Keratinocyte (primary cell): ENCODE data around the gene OLIG1. TPM values are rescaled to one million over a fixed set of nuclear protein-coding genes. Genes with fewer than 3 reads are reported as not detected.

Source experiments
- DNase-seq: peaks from one replicate; pipeline ENCODE4 v3.0.0-alpha.2; 2011; ENCODE audit warnings: low read depth, missing footprints, low spot score
- FAIRE-seq: peaks from 2 replicates; lab custom pipeline; 2011; peaks lifted over from hg19 to GRCh38; lab: Jason Lieb, UNC
- H2AFZ ChIP-seq: 2 replicates; pipeline ENCODE4 v1.6.0; 2012; ENCODE audit warnings: low read length, control low read depth, inconsistent platforms; ENCODE audit not compliant: control insufficient read depth
- H3K27ac ChIP-seq: 2 replicates; pipeline ENCODE4 v1.5.1; 2011; ENCODE audit warnings: low read length; ENCODE audit not compliant: control insufficient read depth, insufficient read depth
- H3K27me3 ChIP-seq: 3 replicates; pipeline ENCODE4 v1.6.0; 2011; ENCODE audit warnings: low read length; ENCODE audit not compliant: control insufficient read depth, insufficient read depth; ENCODE audit errors: extremely low read depth
- H3K36me3 ChIP-seq, 2 experiments: 2 replicates in 1 of 2; 3 replicates in 1 of 2; pipeline ENCODE4 v1.5.1; 2011; ENCODE audit warnings: low read length in 2 of 2, mild to moderate bottlenecking in 1 of 2; ENCODE audit not compliant: control insufficient read depth in 2 of 2, insufficient read depth in 2 of 2; ENCODE audit errors: extremely low read depth in 1 of 2
- H3K4me1 ChIP-seq: 3 replicates; pipeline ENCODE4 v1.5.1; 2011; ENCODE audit warnings: low read length; ENCODE audit not compliant: control insufficient read depth, insufficient read depth; ENCODE audit errors: extremely low read depth
- H3K4me2 ChIP-seq: 3 replicates; pipeline ENCODE4 v1.6.0; 2011; ENCODE audit warnings: low read depth, low read length; ENCODE audit not compliant: control insufficient read depth, insufficient read depth; ENCODE audit errors: extremely low read depth
- H3K4me3 ChIP-seq, 3 experiments: fragments of 200-600 bp in 1 of 3; sonication (generic) in 1 of 3; 2 replicates in 2 of 3; 3 replicates in 1 of 3; pipeline ENCODE4 v1.5.1; 2011 to 2016; ENCODE audit warnings: low read length in 3 of 3, mild to moderate bottlenecking in 3 of 3, control low read depth in 2 of 3, inconsistent platforms in 1 of 3, low read depth in 1 of 3, mixed read lengths in 1 of 3, mixed run types in 1 of 3, moderate library complexity in 1 of 3; ENCODE audit not compliant: control insufficient read depth in 2 of 3, insufficient read depth in 2 of 3; ENCODE audit errors: extremely low read depth in 1 of 3
- H3K79me2 ChIP-seq: 2 replicates; pipeline ENCODE4 v1.6.0; 2012; ENCODE audit warnings: low read length; ENCODE audit not compliant: control insufficient read depth, insufficient read depth
- H3K9ac ChIP-seq: 3 replicates; pipeline ENCODE4 v1.6.0; 2011; ENCODE audit warnings: low read length; ENCODE audit not compliant: control insufficient read depth, insufficient read depth; ENCODE audit errors: extremely low read depth
- H3K9me1 ChIP-seq: 3 replicates; pipeline ENCODE4 v1.6.0; 2011; ENCODE audit warnings: low read length; ENCODE audit not compliant: control insufficient read depth, insufficient read depth; ENCODE audit errors: extremely low read depth
- H3K9me3 ChIP-seq: 2 replicates; pipeline ENCODE4 v1.5.1; 2012; ENCODE audit warnings: low read depth, low read length; ENCODE audit not compliant: control insufficient read depth
- H4K20me1 ChIP-seq: 3 replicates; pipeline ENCODE4 v1.6.0; 2011; ENCODE audit warnings: low read length; ENCODE audit not compliant: control insufficient read depth, insufficient read depth; ENCODE audit errors: extremely low read depth
- CTCF ChIP-seq, 3 experiments: IDR thresholded peaks in 1 of 3; conservative IDR thresholded peaks in 1 of 3; optimal IDR thresholded peaks in 1 of 3; 2 replicates in 2 of 3; 3 replicates in 1 of 3; pipeline versions ENCODE3 to v1.5.1; 2011; ENCODE audit warnings: low read length in 3 of 3, mild to moderate bottlenecking in 3 of 3, moderate library complexity in 2 of 3, control low read depth in 1 of 3, inconsistent platforms in 1 of 3; ENCODE audit not compliant: insufficient read depth in 2 of 3; ENCODE audit errors: extremely low read depth in 1 of 3
- EZH2 ChIP-seq: IDR thresholded peaks from one replicate; pipeline ENCODE4 v1.6.1; 2012; ENCODE audit warnings: inconsistent platforms, mild to moderate bottlenecking, low read length, moderate library complexity
- dilution Hi-C: fragments of 300-500 bp; cut with MboI; formaldehyde crosslinking; loops from one replicate; pipeline ENCODE4 v1.7.0; 2020; ENCODE audit warnings: low sequenced_read_pairs; ENCODE audit not compliant: extremely low pct_ligation_motif_present
- polyA plus RNA-seq, 5 experiments: library from polyadenylated mRNA; depleted of rRNA in 3 of 5; stranded (reverse) in 3 of 5; stranded (forward) in 1 of 5; unstranded in 1 of 5; fragments of >200 nt; gene quantifications; 1 replicate in 1 of 5; 2 replicates in 3 of 5; 3 replicates in 1 of 5; pipeline versions ENCODE4 v1.2.1 to v1.2.3, GENCODE V29; 2011 to 2012; ENCODE audit warnings: missing spikeins in 2 of 5, low read depth in 1 of 5, low replicate concordance in 1 of 5

The OLIG1 gene
- polyA plus RNA-seq, 1 donor (not counting 4 experiments of a cell fraction or from before 2014, with no cell fraction given): not detected

GRCh38 chr21:33028773-33029384 lies 41.1 kb upstream of the OLIG1 start:
- Histone ChIP-seq H3K9me3 (no peaks in the 10 kb centered on the region), H4K20me1 (peaks cover 6% of the 10 kb centered on the region), H3K27ac (no peak overlapping the region), H3K79me2 (no peaks in the 10 kb centered on the region), H3K27me3 (peaks cover 100% of the 10 kb centered on the region), H3K9ac (no peak overlapping the region), H3K4me2 (no peak overlapping the region), H2AFZ (no peak overlapping the region), H3K4me1 (no peaks in the 10 kb centered on the region), H3K4me3 (no peak overlapping the region), H3K9me1 (no peaks in the 10 kb centered on the region), H3K36me3 (no peaks in the 10 kb centered on the region)
- dilution Hi-C loops: no loop called here
- DNase-seq (no peak), FAIRE-seq (no peak)
- TF ChIP-seq CTCF (optimal IDR thresholded peaks at IDR 0.05 in 1 of 3, IDR thresholded peaks at IDR 0.05 in 1 of 3, conservative IDR thresholded peaks at IDR 0.05 in 1 of 3; ENCODE audit: extremely low read depth in 1 of 3, insufficient read depth in 2 of 3, low read length in 3 of 3): no peak
- peak; percentile 34 for TF ChIP-seq EZH2

- no peak for FAIRE-seq
- no peak for DNase-seq
- Histone ChIP-seq H3K9me1 (no peaks in the 10 kb centered on the region), H3K4me1 (no peaks in the 10 kb centered on the region), H2AFZ (no peak overlapping the region), H4K20me1 (peaks cover 5% of the 10 kb centered on the region), H3K4me2 (no peak overlapping the region), H3K27me3 (peaks cover 100% of the 10 kb centered on the region), H3K79me2 (no peaks in the 10 kb centered on the region), H3K9me3 (no peaks in the 10 kb centered on the region), H3K9ac (no peak overlapping the region), H3K36me3 (no peaks in the 10 kb centered on the region), H3K4me3 (no peak overlapping the region), H3K27ac (no peak overlapping the region)
- dilution Hi-C loops: no loop called here
- no peak for TF ChIP-seq EZH2
Observed at GRCh38 chr21:33029385-33029921, 40.5 kb upstream of the OLIG1 start.
